Progenitor cell of endocrine pancreas (in vitro differentiated cells): ENCODE results near the gene NEGR1. TPM values are rescaled to one million over a fixed set of nuclear protein-coding genes. Genes with fewer than 3 reads are reported as not detected.

Experiments
- DNase-seq: peaks from one replicate; pipeline ENCODE4 v3.0.0; 2021; ENCODE audit warnings: low spot score; ENCODE audit not compliant: unreplicated experiment
- H3K27ac Mint-ChIP-seq: 2 replicates; pipeline ENCODE4 v1.8.0; 2021; ENCODE audit warnings: mild to moderate bottlenecking, moderate library complexity, mixed read lengths
- H3K27me3 Mint-ChIP-seq: 2 replicates; pipeline ENCODE4 v1.8.0; 2021; ENCODE audit warnings: mixed read lengths
- H3K36me3 Mint-ChIP-seq: 2 replicates; pipeline ENCODE4 v1.8.0; 2022; ENCODE audit warnings: mixed read lengths; ENCODE audit not compliant: insufficient read depth
- H3K4me1 Mint-ChIP-seq: 2 replicates; pipeline ENCODE4 v1.8.0; 2021; ENCODE audit warnings: low read depth, mixed read lengths
- H3K4me3 Mint-ChIP-seq: 2 replicates; pipeline ENCODE4 v1.8.0; 2021; ENCODE audit warnings: low read depth, mild to moderate bottlenecking, moderate library complexity, mixed read lengths
- H3K9me3 Mint-ChIP-seq: 2 replicates; pipeline ENCODE4 v1.8.0; 2021; ENCODE audit warnings: low read depth, mixed read lengths
- total RNA-seq: library from RNA; stranded (reverse); gene quantifications from 2 replicates; pipeline ENCODE4 v1.2.1, GENCODE V29; 2021
- TF ChIP-seq, protein P1 (sequence below): fragments of 200-600 bp; sonication (generic); IDR thresholded peaks from one replicate; pipeline ENCODE4 v1.5.0; 2021; ENCODE audit warnings: antibody characterized with exemption, mild to moderate bottlenecking; ENCODE audit not compliant: unreplicated experiment

The NEGR1 gene
- total RNA-seq, 1 donor from 2014 or later = 3.1 TPM

GRCh38 chr1:71364236-71364635 is 918.1 kb downstream of the NEGR1 start:
- TF ChIP-seq, protein P1, sequence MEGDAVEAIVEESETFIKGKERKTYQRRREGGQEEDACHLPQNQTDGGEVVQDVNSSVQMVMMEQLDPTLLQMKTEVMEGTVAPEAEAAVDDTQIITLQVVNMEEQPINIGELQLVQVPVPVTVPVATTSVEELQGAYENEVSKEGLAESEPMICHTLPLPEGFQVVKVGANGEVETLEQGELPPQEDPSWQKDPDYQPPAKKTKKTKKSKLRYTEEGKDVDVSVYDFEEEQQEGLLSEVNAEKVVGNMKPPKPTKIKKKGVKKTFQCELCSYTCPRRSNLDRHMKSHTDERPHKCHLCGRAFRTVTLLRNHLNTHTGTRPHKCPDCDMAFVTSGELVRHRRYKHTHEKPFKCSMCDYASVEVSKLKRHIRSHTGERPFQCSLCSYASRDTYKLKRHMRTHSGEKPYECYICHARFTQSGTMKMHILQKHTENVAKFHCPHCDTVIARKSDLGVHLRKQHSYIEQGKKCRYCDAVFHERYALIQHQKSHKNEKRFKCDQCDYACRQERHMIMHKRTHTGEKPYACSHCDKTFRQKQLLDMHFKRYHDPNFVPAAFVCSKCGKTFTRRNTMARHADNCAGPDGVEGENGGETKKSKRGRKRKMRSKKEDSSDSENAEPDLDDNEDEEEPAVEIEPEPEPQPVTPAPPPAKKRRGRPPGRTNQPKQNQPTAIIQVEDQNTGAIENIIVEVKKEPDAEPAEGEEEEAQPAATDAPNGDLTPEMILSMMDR = no peak
- Mint-ChIP-seq H3K4me3 (no peak overlapping the region), H3K36me3 (no peaks in the 10 kb centered on the region), H3K27me3 (no peaks in the 10 kb centered on the region), H3K4me1 (no peaks in the 10 kb centered on the region), H3K9me3 (no peaks in the 10 kb centered on the region), H3K27ac (no peak overlapping the region)
- DNase-seq = no peak

DNA sequence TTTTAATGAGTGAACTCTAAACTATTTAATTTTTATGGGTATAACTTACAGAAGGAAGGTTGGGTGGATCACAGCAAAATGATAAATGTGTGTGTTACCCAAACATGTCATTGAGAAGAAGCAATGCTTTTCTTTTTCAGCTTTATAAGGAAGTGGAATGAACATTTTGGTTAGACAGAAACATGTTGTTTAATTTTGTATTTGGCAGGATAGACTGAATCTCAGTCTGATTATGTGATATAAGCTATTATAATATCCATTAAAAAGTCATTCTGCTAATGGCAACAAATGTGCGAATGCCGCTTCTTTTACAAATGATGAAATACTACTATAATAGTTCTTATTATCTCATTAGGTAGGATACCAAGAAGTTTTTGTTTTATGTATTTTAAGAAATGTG is 919.6 kb downstream of the NEGR1 start:
- Mint-ChIP-seq H3K36me3 (no peaks in the 10 kb centered on the region), H3K9me3 (no peaks in the 10 kb centered on the region), H3K4me3 (no peak overlapping the region), H3K27ac (no peak overlapping the region), H3K27me3 (no peaks in the 10 kb centered on the region), H3K4me1 (no peaks in the 10 kb centered on the region)
- DNase-seq = no peak
- TF ChIP-seq, protein P1 = no peak

GRCh38 chr1:71362076-71362475 is 920.3 kb downstream of the NEGR1 start:
- TF ChIP-seq, protein P1 = no peak
- H3K9me3 Mint-ChIP-seq = no peaks in the 10 kb centered on the region
- no peaks in the 10 kb centered on the region for H3K36me3 Mint-ChIP-seq
- no peak overlapping the region for H3K4me3 Mint-ChIP-seq
- H3K27ac Mint-ChIP-seq = no peak overlapping the region
- H3K27me3 Mint-ChIP-seq = no peaks in the 10 kb centered on the region
- H3K4me1 Mint-ChIP-seq = no peaks in the 10 kb centered on the region
- DNase-seq = no peak

DNA sequence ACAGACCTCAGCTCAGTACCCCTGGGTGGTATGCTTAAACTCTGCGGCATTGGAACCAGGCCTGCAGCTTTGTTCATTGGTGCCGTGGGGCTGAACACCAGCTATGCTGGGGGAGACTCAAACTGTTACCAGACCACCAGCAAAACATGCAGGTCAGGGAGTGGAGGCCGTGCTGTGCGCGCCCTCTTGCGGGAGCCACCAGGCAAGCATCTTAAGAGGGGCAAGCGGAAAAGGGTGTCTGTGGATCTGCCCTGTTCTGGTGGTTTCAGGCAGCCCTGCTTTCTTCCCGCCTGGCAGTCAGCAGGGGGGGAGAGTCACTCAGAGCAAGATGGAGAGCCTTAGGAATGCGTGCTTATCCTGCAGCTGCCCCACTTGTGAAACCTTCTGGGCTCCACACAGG is 924.6 kb downstream of the NEGR1 start:
- TF ChIP-seq, protein P1 = peak; percentile 30
- H3K27ac Mint-ChIP-seq = no peak overlapping the region

DNA sequence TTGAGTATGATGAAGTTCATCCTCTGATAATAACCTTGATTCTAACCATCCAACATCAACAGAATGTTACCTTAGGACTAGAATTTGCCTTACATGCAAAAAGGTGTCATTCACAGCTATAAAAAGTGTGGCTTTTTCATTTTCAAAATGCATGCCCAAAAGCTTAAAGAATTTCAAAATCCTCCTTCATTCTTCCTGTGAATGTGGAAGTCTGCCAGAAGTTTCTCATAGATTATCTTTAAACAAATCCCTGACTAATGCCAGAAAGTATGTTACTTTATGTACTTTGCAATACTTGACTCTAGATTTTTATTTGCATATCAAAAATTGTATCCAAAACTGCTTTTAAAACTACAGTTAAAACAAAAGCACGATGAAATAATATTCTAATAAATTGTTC is 930.9 kb downstream of the NEGR1 start:
- no peak for DNase-seq
- no peaks in the 10 kb centered on the region for H3K27me3 Mint-ChIP-seq
- TF ChIP-seq, protein P1 = no peak

More for the DNA sequence above, 924.6 kb downstream of the NEGR1 start:
- no peak for DNase-seq
- Mint-ChIP-seq H3K4me1 (no peaks in the 10 kb centered on the region), H3K4me3 (no peak overlapping the region), H3K27me3 (no peaks in the 10 kb centered on the region), H3K9me3 (no peaks in the 10 kb centered on the region), H3K36me3 (no peaks in the 10 kb centered on the region)

More for the DNA sequence above, 930.9 kb downstream of the NEGR1 start:
- Mint-ChIP-seq H3K9me3 (no peaks in the 10 kb centered on the region), H3K27ac (no peak overlapping the region), H3K36me3 (no peaks in the 10 kb centered on the region), H3K4me1 (no peaks in the 10 kb centered on the region), H3K4me3 (no peak overlapping the region)
